Smooth muscle cell of the brain vasculature (primary cell): ENCODE data around the gene MYO7B.

Experiments used
- DNase-seq: peaks from one replicate; pipeline ENCODE4 v3.0.0-alpha.2; 2012; ENCODE audit warnings: low read depth, low spot score

Gene MYO7B

DNA sequence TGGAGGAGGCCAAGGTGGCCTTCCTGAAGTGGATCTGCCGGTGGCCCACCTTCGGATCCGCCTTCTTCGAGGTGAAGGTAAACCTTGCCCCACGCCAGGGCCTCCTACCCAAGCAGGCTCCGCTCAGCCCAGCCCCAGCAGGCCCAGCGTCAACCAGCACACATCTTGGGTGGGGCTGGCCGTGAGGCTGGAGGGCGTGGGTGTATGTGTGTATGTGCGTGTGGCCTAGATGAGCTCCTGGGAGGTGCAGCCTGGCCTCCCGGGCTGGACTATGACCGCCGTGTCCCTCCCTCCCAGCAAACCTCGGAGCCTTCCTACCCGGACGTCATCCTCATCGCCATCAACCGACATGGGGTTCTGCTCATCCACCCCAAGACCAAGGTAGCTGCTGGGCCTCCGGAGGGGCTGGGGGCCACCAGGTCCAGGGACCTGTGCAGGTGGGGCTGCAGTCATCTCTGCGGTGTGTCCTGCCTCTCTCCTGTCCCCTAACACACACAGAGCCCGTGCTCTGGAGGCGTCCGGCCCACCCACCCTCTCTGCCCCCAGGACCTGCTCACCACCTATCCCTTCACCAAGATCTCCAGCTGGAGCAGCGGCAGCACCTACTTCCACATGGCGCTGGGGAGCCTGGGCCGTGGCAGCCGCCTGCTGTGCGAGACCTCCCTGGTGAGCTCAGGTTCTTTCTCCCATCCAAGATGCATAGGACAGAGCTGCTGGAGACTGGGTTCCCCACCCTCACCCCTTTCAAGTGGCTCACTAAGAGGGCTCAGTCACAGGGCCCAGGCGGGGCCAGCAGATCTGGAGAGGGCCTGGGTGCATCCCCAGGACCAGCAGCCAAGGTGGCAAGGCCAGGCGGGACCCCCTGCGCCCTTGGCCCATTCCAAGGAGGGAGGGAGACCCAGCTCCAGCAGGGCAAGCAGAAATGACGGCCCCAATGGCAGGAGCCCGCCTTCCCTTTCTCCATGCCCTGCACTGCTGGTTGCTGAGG, 101.1 kb downstream of the MYO7B start:
- DNase-seq, result no peak

GRCh38 chr2:127637236-127637630, 101.8 kb downstream of the MYO7B start:
- DNase-seq, result no peak

DNA sequence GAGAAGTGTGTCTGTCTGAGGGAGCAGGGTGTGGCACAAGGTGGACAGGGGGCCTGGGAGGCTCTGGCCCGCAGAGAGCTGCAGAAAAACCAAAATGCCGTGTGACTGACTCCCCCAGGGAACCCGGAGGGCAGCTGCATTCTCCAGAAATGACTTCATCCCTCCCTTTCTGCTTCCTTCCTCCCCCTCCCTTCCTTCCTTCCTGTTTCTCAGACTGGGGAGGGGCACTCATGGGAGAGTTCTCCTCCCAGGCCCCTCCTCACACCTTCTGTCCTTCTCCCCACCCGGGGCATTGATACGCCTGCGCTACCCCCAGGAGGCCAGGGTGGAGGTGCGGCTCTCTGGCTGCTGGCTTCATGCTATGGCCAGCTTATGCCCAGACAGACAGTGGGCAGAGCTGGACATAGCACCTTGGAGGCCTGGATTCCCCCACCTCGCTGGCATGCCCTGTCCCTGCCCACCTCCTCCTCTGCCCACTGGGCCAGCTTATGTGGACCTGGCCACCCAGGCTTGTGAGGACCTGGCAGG, 102.3 kb downstream of the MYO7B start:
- peak; percentile 24 for DNase-seq

DNA sequence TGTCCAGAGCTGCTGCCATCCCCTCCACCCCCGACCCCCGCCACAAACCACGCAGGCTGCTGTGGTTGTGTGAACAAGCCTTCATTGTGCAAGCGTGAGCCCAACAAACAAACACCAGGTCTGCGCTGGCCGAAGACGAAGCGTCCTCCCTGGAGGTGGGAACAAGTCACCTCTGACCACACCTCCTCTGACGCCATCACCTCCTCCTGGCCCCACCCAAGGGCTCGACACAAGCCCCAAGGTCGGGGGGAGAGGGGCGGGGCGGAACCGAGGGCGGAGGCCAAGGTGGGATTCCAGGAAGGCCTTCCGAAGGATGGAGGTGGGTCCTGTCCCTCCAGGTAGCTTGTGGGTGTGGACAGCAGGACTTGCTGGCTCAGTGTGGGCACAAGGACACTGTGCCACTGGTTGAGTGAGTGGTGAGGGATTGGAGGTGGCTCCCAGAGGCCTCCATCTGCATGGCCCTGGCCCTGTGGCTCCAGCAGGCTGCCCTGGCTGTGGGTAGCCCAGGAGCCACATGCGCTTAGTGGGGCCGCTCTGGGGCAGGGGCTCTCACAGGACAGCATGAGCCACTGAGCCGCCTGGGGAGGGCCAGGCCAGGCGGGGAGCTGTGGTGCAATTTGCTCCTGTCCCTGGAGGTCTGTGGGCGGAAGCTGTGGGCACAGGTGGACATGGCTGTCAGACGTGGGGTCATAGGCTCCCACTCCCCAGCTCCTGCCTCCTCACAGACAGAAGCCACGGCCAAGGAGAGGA, 103.1 kb downstream of the MYO7B start:
- no peak for DNase-seq

GRCh38 chr2:127639111-127639474, 103.6 kb downstream of the MYO7B start:
- DNase-seq, result no peak

- no peak for DNase-seq
Measured at GRCh38 chr2:127640082-127641072, 104.9 kb downstream of the MYO7B start.

- no peak for DNase-seq
Measured at GRCh38 chr2:127641133-127641532, 105.7 kb downstream of the MYO7B start.

DNA sequence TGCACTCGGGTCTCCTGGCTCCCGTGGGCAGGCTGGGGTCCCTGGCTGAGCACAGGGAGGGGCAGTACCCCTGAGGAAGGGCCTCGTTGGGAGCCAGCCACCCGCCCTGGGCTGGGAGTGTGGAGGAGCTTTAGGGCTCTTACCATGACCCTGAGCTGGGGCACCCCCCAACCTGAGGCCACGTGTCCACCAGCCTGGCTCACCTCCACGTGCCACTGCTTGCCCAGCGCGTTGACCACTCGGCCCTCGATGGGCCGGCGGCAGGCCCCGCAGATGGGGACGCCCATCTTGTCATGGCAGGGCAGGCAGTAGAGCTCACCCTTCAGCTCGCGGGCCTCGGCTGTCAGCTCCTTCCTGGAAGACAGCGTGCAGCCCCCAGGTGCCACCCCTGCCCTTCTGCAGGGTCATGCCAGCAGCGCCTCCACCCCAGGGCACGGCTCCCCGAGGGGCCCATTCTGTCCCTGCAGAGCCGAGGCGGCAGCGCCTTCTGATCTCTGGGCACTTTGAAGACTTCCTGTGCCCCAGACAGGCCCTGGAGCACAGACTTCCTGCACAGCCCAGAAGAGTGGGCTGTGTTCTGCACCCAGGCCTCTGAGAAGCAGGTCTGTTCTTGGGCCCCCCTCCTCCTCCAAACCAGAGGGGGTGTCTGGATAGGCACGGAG, 106.5 kb downstream of the MYO7B start:
- DNase-seq, result no peak

GRCh38 chr2:127642706-127643438, 107.4 kb downstream of the MYO7B start:
- DNase-seq, result no peak

GRCh38 chr2:127643439-127644065, 108.1 kb downstream of the MYO7B start:
- DNase-seq, result no peak

- DNase-seq, result no peak
Measured at GRCh38 chr2:127644066-127645025, 108.9 kb downstream of the MYO7B start.

DNA sequence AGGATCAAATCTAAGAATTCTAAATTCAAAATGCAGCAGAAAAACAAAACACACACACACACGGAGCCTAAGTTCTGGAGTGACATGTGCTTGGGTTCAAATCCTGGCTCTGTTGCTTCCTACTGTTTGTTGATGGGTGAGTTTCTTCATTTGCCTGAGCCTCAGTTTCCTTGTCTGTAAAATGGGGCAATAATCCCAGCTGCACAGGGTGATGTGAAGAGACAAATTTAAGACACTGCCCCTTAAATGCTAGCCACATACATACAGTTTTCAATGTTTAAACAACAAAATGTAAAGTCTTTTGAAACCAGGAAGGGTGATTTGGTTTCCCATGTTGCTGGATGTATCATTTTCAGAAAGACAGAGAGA, 109.5 kb downstream of the MYO7B start:
- DNase-seq, result no peak

DNA sequence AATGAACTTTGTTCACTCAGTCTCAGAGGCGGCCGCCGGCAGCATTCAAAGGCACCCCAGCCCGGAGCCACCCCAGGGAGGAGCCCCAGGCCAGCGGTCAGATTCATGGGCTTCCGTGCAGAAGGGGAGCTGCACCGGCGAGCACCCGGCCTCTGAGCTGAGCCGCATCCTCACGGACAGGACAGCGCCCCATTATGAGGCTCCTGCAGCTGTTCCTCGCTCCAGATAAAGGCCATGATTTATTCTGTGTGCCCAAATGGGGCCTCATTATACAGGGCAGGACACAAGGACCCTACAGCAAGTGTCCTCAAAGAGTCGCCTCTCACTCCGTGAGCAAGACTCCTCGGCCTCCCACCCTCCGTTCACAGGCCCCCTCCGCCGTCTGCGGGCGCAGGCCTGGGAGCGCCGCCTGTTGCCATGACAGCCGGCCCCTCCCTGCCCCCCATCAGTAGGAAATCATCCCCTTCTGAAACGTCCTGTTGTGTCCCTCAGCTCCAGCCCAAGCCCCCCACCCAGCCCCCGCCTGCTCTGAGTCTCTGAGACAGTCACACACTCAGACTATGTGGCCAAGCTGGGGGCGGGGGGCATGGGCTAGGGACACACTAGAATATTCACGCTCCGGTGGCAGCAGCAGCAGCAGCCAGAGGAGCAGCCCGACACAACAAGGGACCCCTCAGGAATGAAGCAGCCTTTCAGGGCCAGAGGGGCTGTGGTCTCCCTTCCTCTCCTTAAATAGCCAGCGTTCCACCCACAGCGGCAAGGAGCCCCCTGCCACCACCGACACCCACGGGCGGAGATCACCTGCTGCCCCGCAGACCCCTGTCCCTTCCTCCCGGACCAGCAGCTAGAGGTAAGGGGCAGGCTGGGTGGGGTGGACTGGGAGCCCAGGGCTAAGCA, 110.2 kb downstream of the MYO7B start, which contains the start of gene GPR17:
GPR17 (plus strand) TSS at position 759 of the 897 bp plus-strand sequence. CDS start 4,583 bp downstream, outside the sequence.
- no peak for DNase-seq

DNA sequence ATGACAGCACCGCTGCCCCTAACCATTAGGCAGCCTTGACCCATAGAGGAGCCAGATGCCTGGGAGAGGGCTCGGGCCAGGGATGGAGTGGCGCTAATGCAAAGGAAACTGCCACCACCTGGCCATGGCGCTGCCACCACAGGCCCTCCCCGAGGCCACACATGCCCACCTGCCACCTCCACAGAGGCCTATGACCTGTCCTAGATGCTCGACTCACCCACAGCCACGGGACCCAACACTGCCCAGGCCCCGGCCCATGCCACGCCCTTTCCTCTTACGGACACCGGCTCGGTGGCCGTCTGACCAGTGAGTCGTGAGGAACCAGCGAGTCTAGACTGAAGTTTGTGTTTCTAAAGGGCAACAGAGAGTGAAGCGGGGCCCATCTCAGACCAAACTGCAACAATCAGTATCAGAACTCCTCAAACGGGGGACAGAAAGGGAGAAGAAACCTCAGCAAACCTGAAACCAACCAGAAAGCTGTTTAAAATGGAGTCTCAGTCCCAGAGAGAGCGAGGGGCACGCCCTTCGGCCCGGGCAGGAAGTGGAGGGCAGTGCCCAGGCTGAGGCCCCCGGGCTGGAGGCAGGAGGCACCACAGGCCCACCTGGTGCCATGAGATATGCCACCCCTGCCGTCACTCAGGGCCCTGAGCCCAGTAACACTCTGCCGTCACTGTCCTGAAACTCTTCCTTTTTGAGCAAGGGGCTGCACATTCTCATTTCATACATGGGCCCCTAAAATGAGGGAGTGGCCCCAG, 111.2 kb downstream of the MYO7B start:
- DNase-seq, result no peak

DNA sequence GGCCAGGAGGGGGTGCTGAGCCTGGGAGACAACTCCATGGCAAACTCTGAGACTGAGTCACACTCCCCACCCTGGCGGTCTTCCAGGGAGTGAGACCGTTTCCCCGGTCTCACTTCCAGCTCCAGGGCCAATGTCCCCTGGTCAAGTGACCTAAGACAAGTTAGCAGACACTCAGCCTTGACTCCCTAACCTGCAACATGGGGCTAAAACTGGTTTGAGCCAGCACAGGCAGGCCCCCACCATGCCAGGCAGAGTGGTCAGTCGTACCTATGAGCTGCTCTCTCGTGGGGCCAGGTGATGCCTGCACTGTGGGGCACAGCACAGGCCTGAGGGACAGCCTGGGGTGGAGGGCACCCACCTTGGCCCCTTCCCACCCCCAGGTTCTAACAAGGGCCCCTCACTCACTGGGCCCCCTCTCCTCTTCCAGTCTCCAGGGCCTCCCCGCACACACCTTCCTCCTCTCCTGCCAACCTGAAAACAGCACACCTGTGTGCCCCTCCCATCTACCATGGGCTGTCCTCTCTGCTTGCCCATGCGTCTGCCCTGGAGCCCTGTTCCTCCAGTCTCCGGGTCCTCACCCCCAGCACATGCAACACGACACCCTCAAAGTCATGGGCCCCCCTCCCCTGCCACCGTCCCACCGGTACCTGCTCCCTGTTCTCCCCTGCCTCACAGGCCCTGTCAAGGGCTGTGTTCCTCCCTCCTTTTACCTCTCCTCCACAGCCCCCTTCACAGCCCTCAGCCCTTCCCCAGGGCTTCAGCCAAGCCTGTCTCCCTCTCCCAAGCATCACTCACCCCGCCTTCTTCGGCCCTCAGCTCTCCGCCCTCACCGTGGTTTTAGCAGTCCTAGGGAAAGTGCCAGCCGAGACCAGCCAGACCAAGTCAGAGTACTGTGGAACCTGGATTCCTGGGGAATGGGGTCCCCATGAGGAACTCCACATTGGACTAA, 112.0 kb downstream of the MYO7B start:
- no peak for DNase-seq
